Stimulated activated naive CD8-positive, alpha-beta T cell treated with anti-CD3 and anti-CD28 coated beads, Interleukin-15, amount 100 ng/mL, for 72 hours (primary cell): ENCODE data around the gene NUDCD3.

Experiments
- ATAC-seq: fragments of 150-1000 bp; cut with Tn5 transposase; 2 replicates; pipeline ENCODE4 v1.10.0; 2021; ENCODE audit warnings: mild to moderate bottlenecking, moderate library complexity
- DNase-seq, 2 donors: peaks; one replicate each; pipeline ENCODE4 v3.0.0; 2021 to 2022
- H3K27ac Mint-ChIP-seq, 2 donors: one replicate each; pipeline ENCODE4 v1.8.0; 2022; ENCODE audit warnings: mild to moderate bottlenecking in 2 of 2, mixed read lengths in 2 of 2, moderate library complexity in 2 of 2
- H3K27me3 Mint-ChIP-seq: one replicate; pipeline ENCODE4 v1.8.0; 2022; ENCODE audit warnings: mixed read lengths
- H3K4me1 Mint-ChIP-seq: one replicate; pipeline ENCODE4 v1.8.0; 2022; ENCODE audit warnings: mild to moderate bottlenecking, mixed read lengths
- H3K4me3 Mint-ChIP-seq, 2 donors: one replicate each; pipeline ENCODE4 v1.8.0; 2022; ENCODE audit warnings: mild to moderate bottlenecking in 2 of 2, mixed read lengths in 2 of 2, moderate library complexity in 1 of 2
- H3K9me3 Mint-ChIP-seq, 2 donors: one replicate each; pipeline ENCODE4 v1.8.0; 2022; ENCODE audit warnings: mixed read lengths in 2 of 2

Gene NUDCD3

GRCh38 chr7:44393238-44394111, 97.0 kb downstream of the NUDCD3 start:
- no peak for ATAC-seq
- peak overlapping the region; percentile 64 to 85 for H3K27ac Mint-ChIP-seq
- no peak overlapping the region for H3K4me3 Mint-ChIP-seq

GRCh38 chr7:44392618-44393010, 97.8 kb downstream of the NUDCD3 start:
- no peak overlapping the region for H3K4me3 Mint-ChIP-seq
- H3K27ac Mint-ChIP-seq: peak overlapping the region; percentile 64 to 85
- no peaks in the 10 kb centered on the region for H3K4me1 Mint-ChIP-seq
- no peak for DNase-seq
- no peak for ATAC-seq
- no peaks in the 10 kb centered on the region for H3K9me3 Mint-ChIP-seq
- no peaks in the 10 kb centered on the region for H3K27me3 Mint-ChIP-seq

More at GRCh38 chr7:44393238-44394111, 97.0 kb downstream of the NUDCD3 start:
- Mint-ChIP-seq H3K9me3 (no peaks in the 10 kb centered on the region), H3K27me3 (no peaks in the 10 kb centered on the region), H3K4me1 (no peaks in the 10 kb centered on the region)
- DNase-seq: peak in 1 of 2 donors; percentile 4

- Mint-ChIP-seq H3K4me1 (no peaks in the 10 kb centered on the region), H3K4me3 (no peak overlapping the region), H3K27me3 (no peaks in the 10 kb centered on the region), H3K27ac (peak overlapping the region in 1 of 2 donors; percentile 65), H3K9me3 (no peaks in the 10 kb centered on the region)
- ATAC-seq (no peak), DNase-seq (peak in 1 of 2 donors; percentile 4)
These were observed 98.5 kb downstream of the NUDCD3 start for GRCh38 chr7:44391746-44392617.

GRCh38 chr7:44391171-44391570, 99.3 kb downstream of the NUDCD3 start:
- H3K9me3 Mint-ChIP-seq: no peaks in the 10 kb centered on the region
- ATAC-seq: no peak

GRCh38 chr7:44390701-44391100, 99.8 kb downstream of the NUDCD3 start:
- Mint-ChIP-seq H3K4me3 (no peak overlapping the region), H3K27ac (peak overlapping the region; percentile 35 to 55), H3K9me3 (no peaks in the 10 kb centered on the region), H3K27me3 (no peaks in the 10 kb centered on the region), H3K4me1 (no peaks in the 10 kb centered on the region)
- DNase-seq (peak in 1 of 2 donors; percentile 6), ATAC-seq (no peak)

More at GRCh38 chr7:44391171-44391570, 99.3 kb downstream of the NUDCD3 start:
- Mint-ChIP-seq H3K4me1 (no peaks in the 10 kb centered on the region), H3K27ac (no peak overlapping the region), H3K27me3 (no peaks in the 10 kb centered on the region), H3K4me3 (no peak overlapping the region)
- DNase-seq: no peak

GRCh38 chr7:44388089-44388970, 102.1 kb downstream of the NUDCD3 start:
- Mint-ChIP-seq H3K27ac (no peak overlapping the region), H3K4me3 (no peak overlapping the region), H3K9me3 (no peaks in the 10 kb centered on the region), H3K27me3 (no peaks in the 10 kb centered on the region), H3K4me1 (no peaks in the 10 kb centered on the region)
- DNase-seq (peak in 1 of 2 donors; percentile 6), ATAC-seq (no peak)

- no peaks in the 10 kb centered on the region for H3K27me3 Mint-ChIP-seq
- DNase-seq (peak in 1 of 2 donors; percentile 4), ATAC-seq (no peak)
- H3K4me1 Mint-ChIP-seq: no peaks in the 10 kb centered on the region
- H3K4me3 Mint-ChIP-seq: no peak overlapping the region
- H3K9me3 Mint-ChIP-seq: no peaks in the 10 kb centered on the region
- peak overlapping the region; percentile 22 to 86 for H3K27ac Mint-ChIP-seq
These were observed 103.1 kb downstream of the NUDCD3 start for GRCh38 chr7:44387389-44387788.

- Mint-ChIP-seq H3K9me3 (no peaks in the 10 kb centered on the region), H3K27me3 (no peaks in the 10 kb centered on the region), H3K4me1 (peaks cover 7% of the 10 kb centered on the region), H3K27ac (no peak overlapping the region), H3K4me3 (no peak overlapping the region)
- DNase-seq (no peak), ATAC-seq (no peak)
These were observed 104.1 kb downstream of the NUDCD3 start for GRCh38 chr7:44386139-44386913.

GRCh38 chr7:44385434-44386138, 104.9 kb downstream of the NUDCD3 start:
- Mint-ChIP-seq H3K4me1 (peaks cover 11% of the 10 kb centered on the region), H3K27me3 (no peaks in the 10 kb centered on the region), H3K9me3 (no peaks in the 10 kb centered on the region), H3K27ac (peak overlapping the region in 1 of 2 donors; percentile 82), H3K4me3 (no peak overlapping the region)
- DNase-seq: peak in 1 of 2 donors; percentile 4
- no peak for ATAC-seq

GRCh38 chr7:44384586-44385433, 105.6 kb downstream of the NUDCD3 start:
- Mint-ChIP-seq H3K4me3 (no peak overlapping the region), H3K27ac (peak overlapping the region in 1 of 2 donors; percentile 82), H3K4me1 (peaks cover 13% of the 10 kb centered on the region), H3K9me3 (no peaks in the 10 kb centered on the region), H3K27me3 (no peaks in the 10 kb centered on the region)
- DNase-seq (peak in 1 of 2 donors; percentile 5), ATAC-seq (no peak)

- DNase-seq: no peak
- Mint-ChIP-seq H3K27me3 (no peaks in the 10 kb centered on the region), H3K4me3 (no peak overlapping the region), H3K9me3 (no peaks in the 10 kb centered on the region), H3K27ac (no peak overlapping the region), H3K4me1 (peaks cover 18% of the 10 kb centered on the region)
- no peak for ATAC-seq
These were observed 106.9 kb downstream of the NUDCD3 start for GRCh38 chr7:44383566-44383965.

GRCh38 chr7:44382459-44383265, 107.8 kb downstream of the NUDCD3 start:
- Mint-ChIP-seq H3K4me1 (peaks cover 21% of the 10 kb centered on the region), H3K9me3 (no peaks in the 10 kb centered on the region), H3K27me3 (no peaks in the 10 kb centered on the region), H3K4me3 (no peak overlapping the region), H3K27ac (peak overlapping the region in 1 of 2 donors; percentile 52)
- ATAC-seq (no peak), DNase-seq (peak in 1 of 2 donors; percentile 7)
